ENCODE measurements around the gene PTPRM. TPM values are rescaled to one million over a fixed set of nuclear protein-coding genes. Genes with fewer than 3 reads are reported as not detected.

The PTPRM gene
- total RNA-seq, 1 donor from 2014 or later, result 10.7 TPM

GRCh38 chr18:8286303-8286702 is 719.2 kb downstream of the PTPRM start:
- intact Hi-C loops (cut with micrococcal nuclease), result no loop called here
- Mint-ChIP-seq H3K9me3 (no peaks in the 10 kb centered on the region), H3K4me1 (ENCODE audit: low read depth) (no peaks in the 10 kb centered on the region), H3K4me3 (no peak overlapping the region), H3K36me3 (ENCODE audit: low read depth) (no peaks in the 10 kb centered on the region), H3K27ac (no peak overlapping the region), H3K27me3 (ENCODE audit: insufficient read depth) (no peaks in the 10 kb centered on the region)
- DNase-seq (ENCODE audit: low spot score), result no peak

GRCh38 chr18:8287196-8287885 is 720.2 kb downstream of the PTPRM start:
- Mint-ChIP-seq H3K27ac (no peak overlapping the region), H3K4me1 (ENCODE audit: low read depth) (no peaks in the 10 kb centered on the region), H3K27me3 (ENCODE audit: insufficient read depth) (no peaks in the 10 kb centered on the region), H3K4me3 (no peak overlapping the region), H3K36me3 (ENCODE audit: low read depth) (no peaks in the 10 kb centered on the region), H3K9me3 (no peaks in the 10 kb centered on the region)
- DNase-seq (ENCODE audit: low spot score), result no peak
- intact Hi-C loops (cut with micrococcal nuclease), result no loop called here

DNA sequence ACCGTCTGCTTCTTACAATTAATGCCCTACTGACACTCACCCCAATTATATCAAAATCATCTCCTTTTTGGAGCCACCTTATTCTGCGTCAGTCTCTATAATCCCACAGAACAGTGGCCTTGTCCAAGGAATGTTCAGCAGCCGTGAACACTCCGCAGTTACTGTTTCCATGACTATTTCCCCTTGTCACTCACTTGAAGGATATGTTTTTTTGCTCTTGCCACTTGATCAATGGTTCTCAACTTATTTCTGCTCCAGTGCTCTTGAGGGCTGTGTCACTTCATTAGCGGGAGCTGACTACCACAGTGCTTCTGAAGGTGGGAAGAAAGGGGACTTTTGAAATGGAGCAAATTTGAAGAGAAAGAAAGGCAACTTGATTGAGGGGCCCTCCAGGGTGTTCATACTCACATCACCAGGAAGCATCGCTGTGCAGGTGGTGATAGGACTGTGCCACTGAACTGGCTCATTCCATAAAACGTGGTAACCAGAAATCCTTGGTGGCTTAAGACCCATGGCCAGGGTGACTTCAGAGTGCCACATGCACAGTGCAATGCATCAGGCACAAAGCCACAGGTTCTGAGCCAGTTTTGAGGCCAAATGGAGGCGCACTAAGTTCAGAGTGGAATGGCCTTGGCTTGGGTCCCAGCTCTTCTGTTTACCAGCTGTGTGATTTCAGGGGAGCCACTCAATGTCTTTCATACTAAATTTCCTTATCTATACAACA is 721.5 kb downstream of the PTPRM start:
- Mint-ChIP-seq H3K4me1 (ENCODE audit: low read depth) (no peaks in the 10 kb centered on the region), H3K27ac (no peak overlapping the region), H3K4me3 (no peak overlapping the region), H3K9me3 (no peaks in the 10 kb centered on the region), H3K36me3 (ENCODE audit: low read depth) (no peaks in the 10 kb centered on the region), H3K27me3 (ENCODE audit: insufficient read depth) (no peaks in the 10 kb centered on the region)
- intact Hi-C loops (cut with micrococcal nuclease), result no loop called here
- DNase-seq (ENCODE audit: low spot score), result no peak

DNA sequence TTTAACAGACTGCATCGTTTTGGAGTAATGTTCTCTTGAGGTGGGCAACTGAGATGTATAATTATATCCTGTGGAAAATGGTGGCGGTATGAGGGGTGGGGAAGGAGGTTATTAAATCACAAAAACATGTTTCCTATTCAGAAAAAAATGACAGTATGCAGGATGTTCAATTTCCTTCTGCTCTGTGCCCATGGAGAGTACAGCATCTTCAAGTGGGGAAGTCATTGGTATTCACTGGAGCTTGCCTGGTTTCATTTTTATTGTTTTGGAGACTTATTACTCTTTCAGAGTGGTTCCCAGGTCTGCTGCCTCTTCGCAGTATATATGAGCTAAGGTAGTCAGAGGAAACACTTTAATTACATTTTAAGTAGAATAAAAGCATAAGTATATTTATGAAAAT is 723.3 kb downstream of the PTPRM start:
- DNase-seq (ENCODE audit: low spot score), result no peak
- Mint-ChIP-seq H3K4me1 (ENCODE audit: low read depth) (no peaks in the 10 kb centered on the region), H3K27me3 (ENCODE audit: insufficient read depth) (no peaks in the 10 kb centered on the region), H3K27ac (no peak overlapping the region), H3K9me3 (no peaks in the 10 kb centered on the region), H3K4me3 (no peak overlapping the region), H3K36me3 (ENCODE audit: low read depth) (no peaks in the 10 kb centered on the region)
- intact Hi-C loops (cut with micrococcal nuclease), result no loop called here

GRCh38 chr18:8290913-8291312 is 723.8 kb downstream of the PTPRM start:
- Mint-ChIP-seq H3K4me3 (no peak overlapping the region), H3K36me3 (ENCODE audit: low read depth) (no peaks in the 10 kb centered on the region), H3K27ac (no peak overlapping the region), H3K4me1 (ENCODE audit: low read depth) (no peaks in the 10 kb centered on the region), H3K9me3 (no peaks in the 10 kb centered on the region), H3K27me3 (ENCODE audit: insufficient read depth) (no peaks in the 10 kb centered on the region)
- intact Hi-C loops (cut with micrococcal nuclease), result no loop called here
- DNase-seq (ENCODE audit: low spot score), result no peak

- intact Hi-C loops (cut with micrococcal nuclease), result no loop called here
- DNase-seq (ENCODE audit: low spot score), result no peak
- no peak overlapping the region for H3K4me3 Mint-ChIP-seq
- no peaks in the 10 kb centered on the region for H3K9me3 Mint-ChIP-seq
- no peaks in the 10 kb centered on the region for H3K36me3 Mint-ChIP-seq (ENCODE audit: low read depth)
- no peak overlapping the region for H3K27ac Mint-ChIP-seq
- no peaks in the 10 kb centered on the region for H3K27me3 Mint-ChIP-seq (ENCODE audit: insufficient read depth)
- no peaks in the 10 kb centered on the region for H3K4me1 Mint-ChIP-seq (ENCODE audit: low read depth)
These were observed 726.1 kb downstream of the PTPRM start for GRCh38 chr18:8293184-8293583.

DNA sequence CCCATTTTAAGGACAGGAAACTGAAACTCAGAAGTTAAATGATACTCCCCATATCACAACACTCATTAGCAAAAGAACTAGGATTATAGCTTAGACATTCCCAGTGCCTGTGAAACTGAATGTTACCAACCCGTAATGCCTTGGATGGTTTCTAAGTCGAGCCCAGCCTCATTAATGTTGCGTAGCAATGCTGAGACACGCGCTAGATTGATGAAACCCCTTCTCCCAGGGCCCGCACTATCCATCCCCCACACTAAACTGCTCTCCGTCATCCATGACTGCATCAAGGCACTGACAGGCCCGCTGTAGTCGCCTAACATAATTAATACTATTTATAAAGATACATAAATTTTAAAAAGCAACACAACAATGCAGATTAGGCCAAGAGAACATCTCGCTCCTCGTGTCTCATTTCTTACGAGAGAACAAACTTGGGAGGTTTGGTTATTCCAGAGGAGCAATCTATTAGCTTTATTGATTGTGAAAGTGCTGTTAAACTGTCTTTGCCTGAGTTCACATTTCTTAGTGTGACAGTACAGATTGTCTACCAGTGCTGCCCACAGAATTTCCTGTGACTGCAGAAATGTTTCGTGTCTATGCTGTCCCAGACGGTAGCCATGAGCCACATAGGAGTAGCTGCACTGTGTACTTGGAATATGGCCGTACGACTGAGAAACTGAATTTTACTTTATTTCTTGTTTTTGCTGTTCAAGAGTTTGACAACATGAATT is 729.9 kb downstream of the PTPRM start:
- no peak overlapping the region for H3K27ac Mint-ChIP-seq
- H3K36me3 Mint-ChIP-seq (ENCODE audit: low read depth), result no peaks in the 10 kb centered on the region
- no peaks in the 10 kb centered on the region for H3K27me3 Mint-ChIP-seq (ENCODE audit: insufficient read depth)
- no peaks in the 10 kb centered on the region for H3K4me1 Mint-ChIP-seq (ENCODE audit: low read depth)
- DNase-seq (ENCODE audit: low spot score), result no peak
- no peaks in the 10 kb centered on the region for H3K9me3 Mint-ChIP-seq
- H3K4me3 Mint-ChIP-seq, result no peak overlapping the region
- intact Hi-C loops (cut with micrococcal nuclease), result no loop called here

GRCh38 chr18:8298186-8298585 is 731.1 kb downstream of the PTPRM start:
- DNase-seq (ENCODE audit: low spot score), result no peak
- no peaks in the 10 kb centered on the region for H3K36me3 Mint-ChIP-seq (ENCODE audit: low read depth)
- H3K4me3 Mint-ChIP-seq, result no peak overlapping the region
- H3K4me1 Mint-ChIP-seq (ENCODE audit: low read depth), result no peaks in the 10 kb centered on the region
- no peaks in the 10 kb centered on the region for H3K27me3 Mint-ChIP-seq (ENCODE audit: insufficient read depth)
- no peaks in the 10 kb centered on the region for H3K9me3 Mint-ChIP-seq
- no peak overlapping the region for H3K27ac Mint-ChIP-seq
- intact Hi-C loops (cut with micrococcal nuclease), result no loop called here

GRCh38 chr18:8299054-8299980 is 732.2 kb downstream of the PTPRM start:
- Mint-ChIP-seq H3K4me3 (no peak overlapping the region), H3K27ac (no peak overlapping the region), H3K4me1 (ENCODE audit: low read depth) (no peaks in the 10 kb centered on the region), H3K27me3 (ENCODE audit: insufficient read depth) (no peaks in the 10 kb centered on the region), H3K36me3 (ENCODE audit: low read depth) (no peaks in the 10 kb centered on the region), H3K9me3 (no peaks in the 10 kb centered on the region)
- intact Hi-C loops (cut with micrococcal nuclease), result no loop called here
- no peak for DNase-seq (ENCODE audit: low spot score)

DNA sequence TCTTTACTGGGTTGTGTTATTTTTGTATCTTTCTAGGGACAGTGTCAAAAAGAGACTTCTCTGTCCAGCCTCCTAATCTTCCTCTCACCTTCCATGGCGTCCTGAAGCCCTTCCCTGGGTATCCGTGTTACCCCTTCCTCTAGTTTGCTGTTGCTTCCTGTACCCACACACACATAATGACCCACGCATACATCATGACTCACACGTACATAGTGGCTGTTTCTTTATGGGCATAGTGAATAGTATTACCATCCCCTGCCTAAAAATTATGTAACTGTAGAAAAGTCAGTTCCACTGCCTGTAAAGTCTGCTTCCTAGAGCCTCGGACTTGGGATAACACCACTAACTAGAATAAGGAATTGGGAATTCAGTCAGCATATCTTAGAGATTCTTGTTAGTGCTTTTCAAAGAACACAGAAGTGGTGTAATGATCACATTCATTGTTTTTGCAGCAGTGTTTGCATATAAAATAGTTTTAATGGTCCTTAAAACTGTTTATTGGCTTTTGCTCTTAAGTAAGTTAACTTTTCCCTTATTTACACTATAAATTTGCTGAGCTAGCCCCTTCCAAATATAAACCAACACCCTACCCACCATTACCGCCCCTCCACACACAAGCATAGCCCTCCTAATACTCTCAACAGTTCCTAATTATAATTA is 733.8 kb downstream of the PTPRM start:
- Mint-ChIP-seq H3K4me1 (ENCODE audit: low read depth) (no peaks in the 10 kb centered on the region), H3K9me3 (no peaks in the 10 kb centered on the region), H3K27ac (no peak overlapping the region), H3K36me3 (ENCODE audit: low read depth) (no peaks in the 10 kb centered on the region), H3K27me3 (ENCODE audit: insufficient read depth) (no peaks in the 10 kb centered on the region), H3K4me3 (no peak overlapping the region)
- intact Hi-C loops (cut with micrococcal nuclease), result no loop called here
- DNase-seq (ENCODE audit: low spot score), result no peak

DNA sequence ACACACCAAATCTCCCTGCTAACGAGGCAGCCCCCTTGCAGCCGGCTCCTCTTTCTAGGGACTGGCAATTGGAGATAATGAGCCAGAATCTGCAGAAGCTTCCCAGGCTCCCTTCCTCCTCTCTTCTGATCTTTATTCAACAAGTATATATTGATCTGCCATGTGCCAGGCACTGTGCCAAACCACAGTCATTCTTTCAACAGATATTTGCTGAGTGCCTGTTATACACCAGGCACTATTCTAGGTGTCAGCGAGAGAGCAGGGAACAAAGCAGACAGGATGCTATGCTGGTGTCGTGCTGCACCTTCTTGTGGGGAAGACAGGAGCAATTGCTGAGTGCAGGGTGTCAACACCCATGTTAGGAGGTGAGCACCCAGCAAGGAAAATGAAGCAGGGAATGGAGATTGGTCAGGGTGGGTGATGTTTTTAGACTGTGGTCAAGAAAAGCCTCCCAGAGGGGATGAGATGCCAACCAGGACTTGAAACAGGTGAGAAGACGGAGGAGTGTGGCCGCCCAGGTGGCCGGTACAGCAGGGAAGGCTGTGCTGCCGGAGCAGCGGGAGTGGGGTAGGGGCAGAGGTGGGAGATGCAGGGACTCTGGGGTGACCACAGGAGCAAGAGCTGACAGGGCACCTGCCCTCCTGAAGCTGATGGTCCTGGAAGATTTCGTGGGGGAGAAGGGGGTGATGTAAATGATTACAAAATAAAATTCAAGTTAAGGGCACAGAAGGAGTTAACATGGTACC is 734.5 kb downstream of the PTPRM start:
- no peaks in the 10 kb centered on the region for H3K27me3 Mint-ChIP-seq (ENCODE audit: insufficient read depth)
- no peaks in the 10 kb centered on the region for H3K4me1 Mint-ChIP-seq (ENCODE audit: low read depth)
- intact Hi-C loops (cut with micrococcal nuclease), result no loop called here
- no peak overlapping the region for H3K4me3 Mint-ChIP-seq
- no peaks in the 10 kb centered on the region for H3K36me3 Mint-ChIP-seq (ENCODE audit: low read depth)
- no peak for DNase-seq (ENCODE audit: low spot score)
- H3K27ac Mint-ChIP-seq, result no peak overlapping the region
- H3K9me3 Mint-ChIP-seq, result no peaks in the 10 kb centered on the region

Measured in activated T-helper 1 cell treated with anti-CD3 and anti-CD28 coated beads, Interleukin-12 subunit alpha, Interleukin-12 subunit beta, Interleukin-2, Interleukin-4 antibody, amounts not matched to agents 30 ng/mL and 10 ng/mL and 1 ng/mL, durations not matched to agents 14 hours and 24 hours and 36 hours (primary cell).